WTC11 (cell line): ENCODE measurements around the gene IL36B.

ENCODE experiments used
- CREM ChIP-seq: sonication (generic); formaldehyde crosslinking; IDR thresholded peaks from 2 replicates; pipeline ENCODE4 v1.8.1; 2022; ENCODE audit warnings: mild to moderate bottlenecking, missing genetic modification reagents, moderate library complexity
- MXD4 ChIP-seq: fragments of 250-450 bp; sonication (Bioruptor Pico); IDR thresholded peaks from 2 replicates; pipeline ENCODE4 v1.8.0; 2021; ENCODE audit warnings: mild to moderate bottlenecking, moderate library complexity, borderline replicate concordance
- NFE2L1 ChIP-seq: sonication (generic); formaldehyde crosslinking; IDR thresholded peaks from 2 replicates; pipeline ENCODE4 v1.8.1; 2023; ENCODE audit warnings: missing genetic modification reagents
- SMAD3 ChIP-seq: sonication (generic); formaldehyde crosslinking; IDR thresholded peaks from 2 replicates; pipeline ENCODE4 v1.8.0; 2022; ENCODE audit warnings: missing genetic modification reagents, mild to moderate bottlenecking, borderline replicate concordance
- SMAD4 ChIP-seq: sonication (generic); formaldehyde crosslinking; IDR thresholded peaks from 2 replicates; pipeline ENCODE4 v1.8.0; 2022; ENCODE audit warnings: mild to moderate bottlenecking, missing genetic modification reagents
- SOX15 ChIP-seq: fragments of 250-450 bp; sonication (Bioruptor Pico); IDR thresholded peaks from 2 replicates; pipeline ENCODE4 v1.9.0; 2021; ENCODE audit warnings: mild to moderate bottlenecking
- ZBTB21 ChIP-seq: sonication (generic); formaldehyde crosslinking; IDR thresholded peaks from 2 replicates; pipeline ENCODE4 v1.8.1; 2023; ENCODE audit warnings: mild to moderate bottlenecking, missing genetic modification reagents, borderline replicate concordance
- TF ChIP-seq, protein P1 (sequence below): sonication (generic); formaldehyde crosslinking; IDR thresholded peaks from 2 replicates; pipeline ENCODE4 v1.8.1; 2023; ENCODE audit warnings: mild to moderate bottlenecking, missing genetic modification reagents
- TF ChIP-seq, protein P2 (sequence below): fragments of 200-600 bp; IDR thresholded peaks from 2 replicates; pipeline ENCODE4 v1.8.0; 2022; ENCODE audit warnings: antibody characterized with exemption
- TF ChIP-seq, protein P3 (sequence below): sonication (generic); formaldehyde crosslinking; IDR thresholded peaks from 2 replicates; pipeline ENCODE4 v1.8.0; 2022; ENCODE audit warnings: mild to moderate bottlenecking, missing genetic modification reagents
- TF ChIP-seq, protein P4 (sequence below): sonication (generic); formaldehyde crosslinking; IDR thresholded peaks from 2 replicates; pipeline ENCODE4 v1.8.1; 2023; ENCODE audit warnings: mild to moderate bottlenecking, missing genetic modification reagents, moderate library complexity
- TF ChIP-seq, protein P5 (sequence below): sonication (generic); formaldehyde crosslinking; conservative IDR thresholded peaks from 2 replicates; pipeline ENCODE4 v1.8.1; 2022; ENCODE audit warnings: mild to moderate bottlenecking, missing genetic modification reagents

DNA sequence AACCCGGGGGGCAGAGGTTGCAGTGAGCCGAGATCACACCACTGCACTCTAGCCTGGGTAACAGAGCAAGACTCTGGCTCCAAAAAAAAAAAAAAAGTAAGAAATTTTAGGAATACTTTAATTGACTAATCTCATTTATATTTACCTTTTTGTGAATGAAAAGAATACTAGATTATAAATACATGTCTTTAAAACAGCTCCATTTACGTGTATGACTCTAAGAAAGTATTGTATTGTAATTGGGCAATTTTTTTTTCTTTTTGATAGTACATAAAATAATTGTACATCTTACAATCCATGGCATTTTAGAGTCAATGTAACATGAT lies 39.4 kb downstream of the IL36B start:
- TF ChIP-seq, protein P1, sequence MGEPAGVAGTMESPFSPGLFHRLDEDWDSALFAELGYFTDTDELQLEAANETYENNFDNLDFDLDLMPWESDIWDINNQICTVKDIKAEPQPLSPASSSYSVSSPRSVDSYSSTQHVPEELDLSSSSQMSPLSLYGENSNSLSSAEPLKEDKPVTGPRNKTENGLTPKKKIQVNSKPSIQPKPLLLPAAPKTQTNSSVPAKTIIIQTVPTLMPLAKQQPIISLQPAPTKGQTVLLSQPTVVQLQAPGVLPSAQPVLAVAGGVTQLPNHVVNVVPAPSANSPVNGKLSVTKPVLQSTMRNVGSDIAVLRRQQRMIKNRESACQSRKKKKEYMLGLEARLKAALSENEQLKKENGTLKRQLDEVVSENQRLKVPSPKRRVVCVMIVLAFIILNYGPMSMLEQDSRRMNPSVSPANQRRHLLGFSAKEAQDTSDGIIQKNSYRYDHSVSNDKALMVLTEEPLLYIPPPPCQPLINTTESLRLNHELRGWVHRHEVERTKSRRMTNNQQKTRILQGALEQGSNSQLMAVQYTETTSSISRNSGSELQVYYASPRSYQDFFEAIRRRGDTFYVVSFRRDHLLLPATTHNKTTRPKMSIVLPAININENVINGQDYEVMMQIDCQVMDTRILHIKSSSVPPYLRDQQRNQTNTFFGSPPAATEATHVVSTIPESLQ (CRISPR knock-in tag), result no peak
- TF ChIP-seq, protein P2, sequence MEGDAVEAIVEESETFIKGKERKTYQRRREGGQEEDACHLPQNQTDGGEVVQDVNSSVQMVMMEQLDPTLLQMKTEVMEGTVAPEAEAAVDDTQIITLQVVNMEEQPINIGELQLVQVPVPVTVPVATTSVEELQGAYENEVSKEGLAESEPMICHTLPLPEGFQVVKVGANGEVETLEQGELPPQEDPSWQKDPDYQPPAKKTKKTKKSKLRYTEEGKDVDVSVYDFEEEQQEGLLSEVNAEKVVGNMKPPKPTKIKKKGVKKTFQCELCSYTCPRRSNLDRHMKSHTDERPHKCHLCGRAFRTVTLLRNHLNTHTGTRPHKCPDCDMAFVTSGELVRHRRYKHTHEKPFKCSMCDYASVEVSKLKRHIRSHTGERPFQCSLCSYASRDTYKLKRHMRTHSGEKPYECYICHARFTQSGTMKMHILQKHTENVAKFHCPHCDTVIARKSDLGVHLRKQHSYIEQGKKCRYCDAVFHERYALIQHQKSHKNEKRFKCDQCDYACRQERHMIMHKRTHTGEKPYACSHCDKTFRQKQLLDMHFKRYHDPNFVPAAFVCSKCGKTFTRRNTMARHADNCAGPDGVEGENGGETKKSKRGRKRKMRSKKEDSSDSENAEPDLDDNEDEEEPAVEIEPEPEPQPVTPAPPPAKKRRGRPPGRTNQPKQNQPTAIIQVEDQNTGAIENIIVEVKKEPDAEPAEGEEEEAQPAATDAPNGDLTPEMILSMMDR, result no peak
- no peak for TF ChIP-seq SOX15 (CRISPR knock-in tag)
- no peak for TF ChIP-seq CREM (CRISPR knock-in tag)
- TF ChIP-seq, protein P3, sequence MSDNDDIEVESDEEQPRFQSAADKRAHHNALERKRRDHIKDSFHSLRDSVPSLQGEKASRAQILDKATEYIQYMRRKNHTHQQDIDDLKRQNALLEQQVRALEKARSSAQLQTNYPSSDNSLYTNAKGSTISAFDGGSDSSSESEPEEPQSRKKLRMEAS (CRISPR knock-in tag), result no peak
- no peak for TF ChIP-seq NFE2L1 (CRISPR knock-in tag)
- TF ChIP-seq, protein P4, sequence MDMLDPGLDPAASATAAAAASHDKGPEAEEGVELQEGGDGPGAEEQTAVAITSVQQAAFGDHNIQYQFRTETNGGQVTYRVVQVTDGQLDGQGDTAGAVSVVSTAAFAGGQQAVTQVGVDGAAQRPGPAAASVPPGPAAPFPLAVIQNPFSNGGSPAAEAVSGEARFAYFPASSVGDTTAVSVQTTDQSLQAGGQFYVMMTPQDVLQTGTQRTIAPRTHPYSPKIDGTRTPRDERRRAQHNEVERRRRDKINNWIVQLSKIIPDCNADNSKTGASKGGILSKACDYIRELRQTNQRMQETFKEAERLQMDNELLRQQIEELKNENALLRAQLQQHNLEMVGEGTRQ (CRISPR knock-in tag), result no peak
- TF ChIP-seq SMAD4, result no peak
- no peak for TF ChIP-seq SMAD3 (CRISPR knock-in tag)
- TF ChIP-seq, protein P5, sequence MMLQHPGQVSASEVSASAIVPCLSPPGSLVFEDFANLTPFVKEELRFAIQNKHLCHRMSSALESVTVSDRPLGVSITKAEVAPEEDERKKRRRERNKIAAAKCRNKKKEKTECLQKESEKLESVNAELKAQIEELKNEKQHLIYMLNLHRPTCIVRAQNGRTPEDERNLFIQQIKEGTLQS (CRISPR knock-in tag), result no peak
- no peak for TF ChIP-seq ZBTB21 (CRISPR knock-in tag)
- TF ChIP-seq MXD4, result no peak
